Activated CD8-positive, alpha-beta memory T cell treated with anti-CD3 and anti-CD28 coated beads, Interleukin-2, amount 10 ng/mL, durations not matched to agents 7 days and 5 days (primary cell): ENCODE data around the gene ZIC1. TPM values are rescaled to one million over a fixed set of nuclear protein-coding genes. Genes with fewer than 3 reads are reported as not detected.

Experiments used
- ATAC-seq: fragments of 150-1000 bp; cut with Tn5 transposase; one replicate; pipeline ENCODE4 v1.10.0; 2021; ENCODE audit warnings: moderate library complexity
- CTCF ChIA-PET: fragments of 350-600 bp; sonication (Branson Sonifier 250); formaldehyde crosslinking; loops from one replicate; lab custom pipeline; 2021; ENCODE audit warnings: antibody characterized with exemption; lab: Charles Lee
- DNase-seq: peaks from one replicate; pipeline ENCODE4 v3.0.0-alpha.2; 2020
- H3K27ac Mint-ChIP-seq: one replicate; pipeline ENCODE4 v1.8.0; 2021; ENCODE audit warnings: mild to moderate bottlenecking, mixed read lengths
- H3K27me3 Mint-ChIP-seq: one replicate; pipeline ENCODE4 v1.8.0; 2021; ENCODE audit warnings: mixed read lengths
- H3K36me3 Mint-ChIP-seq: one replicate; pipeline ENCODE4 v1.8.0; 2021; ENCODE audit warnings: mild to moderate bottlenecking, mixed read lengths
- H3K4me1 Mint-ChIP-seq: one replicate; pipeline ENCODE4 v1.8.0; 2021; ENCODE audit warnings: mixed read lengths
- H3K4me3 Mint-ChIP-seq: one replicate; pipeline ENCODE4 v1.8.0; 2021; ENCODE audit warnings: mild to moderate bottlenecking, moderate library complexity, mixed read lengths
- H3K9me3 Mint-ChIP-seq: one replicate; pipeline ENCODE4 v1.8.0; 2022; ENCODE audit warnings: low read depth, mixed read lengths
- total RNA-seq, 2 experiments: library from RNA; stranded (reverse); gene quantifications; one replicate each; pipeline ENCODE4 v1.2.3, GENCODE V29; 2021

The ZIC1 gene
- total RNA-seq, 2 experiments from 2014 or later: not detected

DNA sequence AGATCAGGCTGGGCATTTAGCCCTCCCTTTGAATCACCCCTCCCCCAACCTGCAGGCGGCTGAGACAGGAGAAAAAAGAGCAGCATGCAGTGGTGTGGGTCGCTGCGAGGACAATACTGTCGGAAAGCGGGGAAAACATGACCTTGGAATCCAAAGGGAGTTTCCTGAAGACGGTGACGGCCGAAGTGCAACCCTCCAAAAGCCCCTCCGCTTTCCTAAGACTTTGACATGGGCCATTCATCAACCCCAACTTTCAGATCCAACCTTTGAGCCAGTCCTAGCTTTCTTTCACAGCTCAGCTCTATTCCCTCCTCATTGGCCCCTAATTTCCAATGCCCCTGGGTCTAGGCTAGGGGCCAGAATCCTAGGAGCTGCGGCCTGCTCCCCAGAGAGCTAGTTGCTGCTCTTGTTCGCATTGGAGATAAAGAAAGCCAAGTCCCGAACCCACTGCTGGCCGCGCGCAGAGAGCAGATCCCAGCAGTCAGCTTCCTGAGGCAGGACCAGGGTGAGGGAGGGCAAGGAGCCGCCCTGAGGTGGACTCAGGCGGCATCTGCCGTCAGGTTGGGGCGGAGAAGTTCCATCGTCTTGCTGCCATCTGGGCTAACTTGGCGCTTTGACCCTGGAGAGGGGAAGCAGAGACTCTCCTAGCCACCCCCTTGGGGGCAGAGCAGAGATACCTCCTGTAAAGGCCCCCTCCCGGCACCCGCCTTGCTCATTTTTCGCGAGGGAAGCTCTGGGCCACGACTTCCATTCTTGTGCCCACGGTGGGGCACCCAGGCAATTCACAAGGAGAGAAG is 3.7 kb upstream of the ZIC1 start:
- no peak for ATAC-seq
- H3K4me1 Mint-ChIP-seq: no peaks in the 10 kb centered on the region

DNA sequence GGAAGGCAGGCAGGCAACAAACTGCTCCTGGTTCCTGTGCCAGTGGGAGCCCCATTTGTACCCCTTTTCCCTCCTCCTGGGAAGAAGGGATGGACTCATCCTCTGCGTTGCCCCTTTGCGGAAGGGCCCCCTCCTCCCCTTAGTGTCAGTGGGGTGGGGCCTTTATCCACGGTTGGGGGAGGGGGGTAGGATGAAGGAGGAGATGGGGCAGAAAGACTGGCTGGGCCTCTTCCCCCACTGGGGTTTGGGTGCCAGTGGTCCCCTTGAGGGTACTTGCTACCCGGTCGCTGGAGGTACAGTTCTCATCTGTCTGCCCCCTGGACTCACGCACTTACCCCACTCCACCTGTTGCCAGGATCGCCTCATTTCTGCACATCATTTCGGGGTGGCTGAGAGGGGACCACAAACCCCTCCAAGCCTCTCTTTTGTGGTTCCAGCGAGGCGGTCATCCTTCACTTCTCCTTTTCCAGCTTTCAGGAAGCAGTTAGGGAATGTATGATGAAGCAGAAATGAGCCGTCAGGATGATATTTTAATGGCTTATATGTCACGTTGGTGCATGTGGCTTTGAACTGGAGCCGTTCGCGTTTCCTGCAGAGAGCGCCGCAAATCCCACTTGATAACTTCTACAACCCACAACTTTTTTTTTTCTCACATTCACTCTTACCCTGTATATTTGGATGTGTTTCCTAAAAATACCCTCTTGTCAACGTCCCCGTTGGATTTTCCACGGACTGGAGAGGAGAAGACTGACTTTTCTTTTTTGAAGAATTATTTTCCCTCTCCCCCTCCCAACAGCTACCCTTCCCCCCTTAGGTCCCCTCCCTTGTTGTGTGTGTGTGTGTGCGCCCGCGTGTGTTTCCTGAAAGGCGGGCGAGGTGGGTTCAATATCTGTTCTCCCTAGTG is 2.9 kb upstream of the ZIC1 start, which contains the start of gene ZIC4:
Gene ZIC4 (minus strand): TSS at position 516 of the 904 bp plus-strand sequence. CDS start 3,746 bp downstream, outside the sequence.
- H3K9me3 Mint-ChIP-seq: peaks cover 5% of the 10 kb centered on the region
- no peak within 1 kb of the TSS for H3K4me3 Mint-ChIP-seq
- H3K27me3 Mint-ChIP-seq: peaks cover 75% of the 10 kb centered on the region
- no peak for ATAC-seq
- CTCF ChIA-PET: no interaction called here
- H3K36me3 Mint-ChIP-seq: peaks cover 9% of the 10 kb centered on the region
- DNase-seq: no peak
- peaks cover 2% of the 10 kb centered on the region for H3K4me1 Mint-ChIP-seq
- H3K27ac Mint-ChIP-seq: no peak within 1 kb of the TSS

More for the DNA sequence above, 3.7 kb upstream of the ZIC1 start:
- CTCF ChIA-PET: no interaction called here
- peaks cover 4% of the 10 kb centered on the region for H3K9me3 Mint-ChIP-seq
- DNase-seq: no peak
- H3K27me3 Mint-ChIP-seq: peaks cover 74% of the 10 kb centered on the region
- H3K27ac Mint-ChIP-seq: no peak overlapping the region
- peaks cover 9% of the 10 kb centered on the region for H3K36me3 Mint-ChIP-seq
- H3K4me3 Mint-ChIP-seq: no peak overlapping the region

DNA sequence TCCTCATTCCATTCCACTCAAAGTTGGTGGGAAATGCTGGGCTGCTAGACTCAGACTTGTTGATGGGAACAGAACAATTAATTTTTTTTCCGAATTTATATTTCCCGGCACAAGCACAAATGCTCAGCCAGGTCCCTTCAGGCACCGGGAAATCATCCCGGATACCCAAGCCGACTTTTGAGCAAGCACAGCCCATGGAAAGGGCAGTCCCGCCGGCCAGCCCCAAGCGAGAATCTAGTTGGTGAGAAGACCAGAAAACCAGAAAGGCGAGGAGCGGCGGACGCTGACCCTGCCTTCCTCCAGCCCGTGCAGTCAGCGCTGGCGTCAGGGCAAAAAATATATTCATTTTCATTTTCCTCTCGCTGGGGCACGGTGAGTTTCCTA is 2.1 kb upstream of the ZIC1 start:
- CTCF ChIA-PET: no interaction called here
- Mint-ChIP-seq H3K36me3 (peaks cover 13% of the 10 kb centered on the region), H3K4me1 (peaks cover 5% of the 10 kb centered on the region), H3K27ac (no peak overlapping the region), H3K27me3 (peaks cover 79% of the 10 kb centered on the region), H3K9me3 (peaks cover 7% of the 10 kb centered on the region), H3K4me3 (no peak overlapping the region)
- DNase-seq (no peak), ATAC-seq (no peak)

DNA sequence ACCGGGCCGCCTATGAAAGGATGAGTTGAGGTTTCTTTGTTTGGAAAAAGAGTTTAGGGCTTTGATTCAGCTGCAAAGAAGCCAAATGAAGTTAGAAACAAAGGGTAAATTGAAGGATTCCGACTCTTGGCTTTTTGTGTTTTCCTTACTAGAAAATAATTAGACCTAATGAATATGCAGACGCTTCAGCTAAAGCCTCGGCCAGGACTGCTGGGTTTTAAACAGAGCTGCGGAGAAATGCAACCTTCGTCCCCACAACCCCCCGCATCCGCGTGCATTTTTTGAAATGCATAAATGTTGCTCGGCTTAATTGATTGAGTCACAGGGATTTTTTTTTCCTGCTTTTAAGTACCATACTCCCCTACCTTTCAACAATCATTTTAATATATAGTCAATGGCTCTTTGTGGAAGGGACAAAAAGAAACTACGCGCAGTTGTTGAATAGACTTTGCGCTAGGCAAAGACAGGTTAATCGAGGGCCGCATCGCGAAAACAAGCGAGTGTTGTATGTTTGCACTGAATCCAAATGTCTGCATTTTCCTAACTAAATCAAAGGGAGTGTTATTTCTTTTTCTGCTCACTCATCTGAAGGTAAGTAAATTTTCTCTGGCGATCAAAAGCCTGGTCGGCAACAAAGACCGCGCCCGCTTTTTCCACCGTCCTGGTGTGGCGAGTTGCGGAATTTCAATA is 1.5 kb upstream of the ZIC1 start:
- no peak for ATAC-seq
- CTCF ChIA-PET: no interaction called here
- Mint-ChIP-seq H3K36me3 (peaks cover 13% of the 10 kb centered on the region), H3K27me3 (peaks cover 80% of the 10 kb centered on the region), H3K4me1 (peaks cover 5% of the 10 kb centered on the region), H3K27ac (peak overlapping the region; percentile 40), H3K4me3 (no peak overlapping the region), H3K9me3 (peaks cover 7% of the 10 kb centered on the region)
- DNase-seq: no peak

DNA sequence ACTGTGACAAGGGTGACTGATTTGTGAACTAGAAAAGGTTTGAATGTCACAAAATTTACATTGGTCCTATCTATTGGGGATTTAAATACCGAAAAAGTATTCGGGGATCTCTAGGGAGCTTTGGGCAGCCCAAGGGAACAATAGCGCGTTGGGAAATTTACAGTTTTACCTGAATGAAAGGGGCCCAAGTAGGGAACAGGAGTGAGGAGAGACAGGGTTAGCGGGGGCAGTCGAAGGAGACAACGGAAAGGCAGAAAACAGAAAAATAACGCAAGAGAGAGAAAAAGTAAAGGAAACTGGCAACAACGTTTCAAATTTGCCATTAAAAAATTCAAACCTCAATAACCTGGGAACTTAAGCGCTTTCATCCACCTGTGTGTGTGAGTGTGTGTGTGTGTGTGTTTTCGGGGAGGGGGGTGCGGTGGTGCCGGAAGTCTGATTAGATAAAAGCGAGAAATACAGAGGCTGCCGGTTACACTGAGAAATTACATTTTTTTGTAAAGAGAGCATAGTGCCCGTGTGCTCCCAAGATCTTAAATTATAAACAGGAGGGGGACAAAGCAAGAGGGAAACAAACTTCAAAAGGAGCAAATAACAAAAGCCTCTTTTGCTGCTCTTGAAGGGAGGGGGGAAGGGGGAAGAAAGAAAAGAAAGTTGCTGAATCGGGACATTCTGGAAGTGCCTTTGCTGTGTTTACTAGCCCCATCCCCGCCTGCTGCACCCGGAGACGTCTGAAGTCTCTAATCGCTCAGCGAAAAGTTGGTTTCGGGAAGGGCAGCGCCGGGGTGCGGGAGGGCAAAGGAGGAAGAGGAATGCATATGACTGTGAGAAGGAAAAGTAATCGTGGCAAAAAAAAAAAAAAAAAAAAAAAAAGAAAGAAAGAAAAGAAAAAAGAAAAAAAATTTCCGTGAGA is 721 bp upstream of the ZIC1 start:
- Mint-ChIP-seq H3K36me3 (peaks cover 13% of the 10 kb centered on the region), H3K27me3 (peaks cover 86% of the 10 kb centered on the region), H3K27ac (peak overlapping the region; percentile 61), H3K9me3 (peaks cover 9% of the 10 kb centered on the region), H3K4me1 (peaks cover 8% of the 10 kb centered on the region), H3K4me3 (no peak overlapping the region)
- DNase-seq (no peak), ATAC-seq (no peak)
- CTCF ChIA-PET: no interaction called here

DNA sequence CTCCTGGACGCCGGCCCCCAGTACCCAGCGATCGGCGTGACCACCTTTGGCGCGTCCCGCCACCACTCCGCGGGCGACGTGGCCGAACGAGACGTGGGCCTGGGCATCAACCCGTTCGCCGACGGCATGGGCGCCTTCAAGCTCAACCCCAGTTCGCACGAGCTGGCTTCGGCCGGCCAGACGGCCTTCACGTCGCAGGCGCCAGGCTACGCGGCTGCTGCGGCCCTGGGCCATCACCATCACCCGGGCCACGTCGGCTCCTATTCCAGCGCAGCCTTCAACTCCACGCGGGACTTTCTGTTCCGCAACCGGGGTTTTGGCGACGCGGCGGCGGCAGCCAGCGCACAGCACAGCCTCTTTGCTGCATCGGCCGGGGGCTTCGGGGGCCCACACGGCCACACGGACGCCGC is 956 bp downstream of the ZIC1 start:
- H3K27ac Mint-ChIP-seq: no peak overlapping the region
- ATAC-seq: no peak
- no peak overlapping the region for H3K4me3 Mint-ChIP-seq
- CTCF ChIA-PET: no interaction called here
- peaks cover 13% of the 10 kb centered on the region for H3K36me3 Mint-ChIP-seq
- H3K4me1 Mint-ChIP-seq: peaks cover 9% of the 10 kb centered on the region
- H3K27me3 Mint-ChIP-seq: peaks cover 82% of the 10 kb centered on the region
- peaks cover 9% of the 10 kb centered on the region for H3K9me3 Mint-ChIP-seq
- no peak for DNase-seq

DNA sequence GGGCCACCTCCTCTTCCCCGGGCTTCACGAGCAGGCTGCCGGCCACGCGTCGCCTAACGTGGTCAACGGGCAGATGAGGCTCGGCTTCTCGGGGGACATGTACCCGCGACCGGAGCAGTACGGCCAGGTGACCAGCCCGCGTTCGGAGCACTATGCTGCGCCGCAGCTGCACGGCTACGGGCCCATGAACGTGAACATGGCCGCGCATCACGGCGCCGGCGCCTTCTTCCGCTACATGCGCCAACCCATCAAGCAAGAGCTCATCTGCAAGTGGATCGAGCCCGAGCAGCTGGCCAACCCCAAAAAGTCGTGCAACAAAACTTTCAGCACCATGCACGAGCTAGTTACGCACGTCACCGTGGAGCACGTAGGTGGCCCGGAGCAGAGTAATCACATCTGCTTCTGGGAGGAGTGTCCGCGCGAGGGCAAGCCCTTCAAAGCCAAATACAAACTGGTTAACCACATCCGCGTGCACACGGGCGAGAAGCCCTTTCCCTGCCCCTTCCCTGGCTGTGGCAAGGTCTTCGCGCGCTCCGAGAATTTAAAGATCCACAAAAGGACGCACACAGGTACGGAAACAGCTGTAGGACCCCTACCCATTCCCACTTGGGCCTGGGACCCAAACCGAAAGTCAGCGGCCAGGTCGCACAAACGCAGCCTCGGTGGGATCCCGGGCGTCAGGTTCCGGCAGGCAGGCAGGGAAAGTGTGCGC is 1.5 kb downstream of the ZIC1 start:
- peaks cover 9% of the 10 kb centered on the region for H3K4me1 Mint-ChIP-seq
- peaks cover 9% of the 10 kb centered on the region for H3K9me3 Mint-ChIP-seq
- peak overlapping the region; percentile 35 for H3K4me3 Mint-ChIP-seq
- peaks cover 13% of the 10 kb centered on the region for H3K36me3 Mint-ChIP-seq
- CTCF ChIA-PET: no interaction called here
- H3K27ac Mint-ChIP-seq: peak overlapping the region; percentile 78
- ATAC-seq: no peak
- H3K27me3 Mint-ChIP-seq: peaks cover 82% of the 10 kb centered on the region
- DNase-seq: no peak

DNA sequence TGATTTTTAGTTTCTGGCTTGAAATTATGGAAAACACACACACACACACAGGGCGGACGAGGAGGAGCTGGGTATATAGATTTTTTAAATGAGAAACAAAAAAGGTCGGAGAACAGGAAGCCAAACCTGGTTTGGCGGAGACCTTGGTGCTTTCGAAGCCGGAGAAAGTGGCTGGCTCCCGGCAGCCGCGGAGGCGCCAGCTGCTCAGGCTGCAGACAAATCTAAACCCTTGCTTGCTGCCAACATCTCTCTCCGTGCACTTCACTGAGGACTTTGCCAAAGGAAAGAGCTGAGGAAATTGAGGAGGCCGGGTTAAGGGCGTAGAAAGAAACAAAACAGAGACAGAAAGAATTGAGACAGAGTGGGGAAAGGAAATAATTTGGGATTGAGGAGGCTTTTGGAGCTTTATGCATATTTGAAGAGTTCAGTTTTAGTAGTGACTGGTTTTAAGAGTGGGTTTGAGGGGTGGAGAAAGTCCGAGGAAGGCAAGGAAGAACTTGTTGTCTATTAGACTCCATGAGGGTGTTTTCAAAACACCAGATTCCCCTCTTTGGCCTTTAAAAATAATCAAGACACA is 2.2 kb downstream of the ZIC1 start:
- ATAC-seq (no peak), DNase-seq (no peak)
- CTCF ChIA-PET: no interaction called here
- H3K4me3 Mint-ChIP-seq: peak overlapping the region; percentile 35
- H3K36me3 Mint-ChIP-seq: peaks cover 13% of the 10 kb centered on the region
- peaks cover 9% of the 10 kb centered on the region for H3K9me3 Mint-ChIP-seq
- H3K27ac Mint-ChIP-seq: peak overlapping the region; percentile 78
- H3K27me3 Mint-ChIP-seq: peaks cover 83% of the 10 kb centered on the region
- H3K4me1 Mint-ChIP-seq: peaks cover 9% of the 10 kb centered on the region

DNA sequence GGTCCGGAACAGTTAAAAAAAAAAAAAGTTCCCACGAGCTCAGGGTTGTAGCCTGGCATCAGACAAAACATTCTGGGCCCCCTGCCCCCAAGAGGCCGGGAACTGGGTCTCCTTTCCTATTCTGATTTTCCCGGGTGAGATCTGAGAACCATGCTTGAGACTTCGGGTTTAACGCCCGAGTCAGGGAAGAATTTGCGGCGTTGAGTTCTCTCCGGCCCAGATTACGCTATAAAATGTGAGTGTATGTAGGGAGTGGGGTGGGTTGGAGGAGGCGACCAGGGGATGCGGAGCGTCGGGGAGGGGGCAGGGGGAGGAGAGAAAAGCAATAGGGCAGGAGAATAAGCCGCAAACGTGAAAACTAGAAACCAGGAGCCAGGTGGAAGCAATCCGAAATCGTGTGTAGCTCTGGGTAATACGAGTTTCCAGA is 2.7 kb downstream of the ZIC1 start:
- H3K4me3 Mint-ChIP-seq: peak overlapping the region; percentile 35
- CTCF ChIA-PET: interaction anchor here (1.3 kb wide), 1 partner anchor 10 kb away, joined by 3 read pairs; no protein-coding TSS in a partner anchor
- H3K27me3 Mint-ChIP-seq: peaks cover 83% of the 10 kb centered on the region
- H3K9me3 Mint-ChIP-seq: peaks cover 9% of the 10 kb centered on the region
- DNase-seq: no peak
- ATAC-seq: no peak
- H3K27ac Mint-ChIP-seq: peak overlapping the region; percentile 78
- peaks cover 13% of the 10 kb centered on the region for H3K36me3 Mint-ChIP-seq
- H3K4me1 Mint-ChIP-seq: peaks cover 9% of the 10 kb centered on the region

DNA sequence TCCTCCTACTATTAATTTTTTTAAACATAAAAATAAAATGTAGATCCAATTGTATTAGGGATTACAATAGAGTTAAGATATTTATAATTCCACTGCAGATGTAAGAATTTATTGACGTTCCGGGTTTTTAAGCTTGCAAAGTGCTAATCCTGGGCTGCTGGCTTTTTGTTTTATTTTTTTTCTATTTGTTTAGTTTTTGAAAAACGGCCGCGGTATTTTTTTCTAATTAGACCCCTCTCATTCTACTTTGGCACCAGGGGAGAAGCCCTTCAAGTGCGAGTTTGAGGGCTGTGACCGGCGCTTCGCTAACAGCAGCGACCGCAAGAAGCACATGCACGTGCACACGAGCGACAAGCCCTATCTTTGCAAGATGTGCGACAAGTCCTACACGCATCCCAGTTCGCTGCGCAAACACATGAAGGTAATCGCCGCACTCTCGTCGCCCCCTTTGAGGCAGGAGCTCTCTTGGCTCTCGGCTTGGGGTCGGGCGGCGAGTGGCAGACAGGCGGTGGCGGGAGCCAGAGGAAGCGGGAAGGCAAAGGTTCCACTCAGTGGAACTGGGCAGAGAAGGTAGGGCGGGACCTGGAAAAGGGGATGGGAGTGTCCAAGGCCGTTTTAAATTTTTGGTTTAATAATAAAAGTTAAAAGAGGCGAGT is 3.2 kb downstream of the ZIC1 start:
- H3K36me3 Mint-ChIP-seq: peaks cover 13% of the 10 kb centered on the region
- peaks cover 83% of the 10 kb centered on the region for H3K27me3 Mint-ChIP-seq
- DNase-seq: no peak
- no peak for ATAC-seq
- H3K4me1 Mint-ChIP-seq: peaks cover 9% of the 10 kb centered on the region
- no peak overlapping the region for H3K4me3 Mint-ChIP-seq
- H3K9me3 Mint-ChIP-seq: peaks cover 9% of the 10 kb centered on the region
- CTCF ChIA-PET: interaction anchor here (1.3 kb wide), 1 partner anchor 10 kb away, joined by 3 read pairs; no protein-coding TSS in a partner anchor
- peak overlapping the region; percentile 72 for H3K27ac Mint-ChIP-seq
